GM19467 (cell line): ENCODE results near the gene ADAMTS7.
"Not testable (repeated sequence)": the region's sequence is repeated elsewhere in the genome, so short reads cannot be mapped to it uniquely, and the experiment has no call there.

Source experiments
- ATAC-seq: cut with Tn5 transposase; IDR thresholded peaks from one replicate; pipeline ENCODE4 v1.9.1; 2021; ENCODE audit warnings: mild to moderate bottlenecking, moderate library complexity; ENCODE audit not compliant: unreplicated experiment

The ADAMTS7 gene

GRCh38 chr15:78726870-78727551 is 84.3 kb downstream of the ADAMTS7 start:
- no peak for ATAC-seq

DNA sequence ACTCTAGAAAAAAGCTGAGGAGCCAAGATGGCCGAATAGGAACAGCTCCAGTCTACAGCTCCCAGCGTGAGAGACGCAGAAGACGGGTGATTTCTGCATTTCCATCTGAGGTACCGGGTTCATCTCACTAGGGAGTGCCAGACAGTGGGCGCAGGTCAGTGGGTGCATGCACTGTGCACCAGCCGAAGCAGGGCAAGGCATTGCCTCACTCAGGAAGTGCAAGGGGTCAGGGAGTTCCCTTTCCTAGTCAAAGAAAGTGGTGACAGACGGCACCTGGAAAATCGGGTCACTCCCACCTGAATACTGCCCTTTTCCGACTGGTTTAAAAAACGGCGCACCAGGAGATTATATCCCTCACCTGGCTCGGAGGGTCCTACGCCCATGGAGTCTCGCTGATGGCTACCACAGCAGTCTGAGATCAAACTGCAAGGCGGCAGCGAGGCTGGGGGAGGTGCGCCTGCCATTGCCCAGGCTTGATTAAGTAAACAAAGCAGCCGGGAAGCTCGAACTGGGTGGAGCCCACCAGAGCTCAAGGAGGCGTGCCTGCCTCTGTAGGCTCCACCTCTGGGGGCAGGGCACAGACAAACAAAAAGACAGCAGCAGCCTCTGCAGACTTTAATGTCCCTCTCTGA is 91.3 kb downstream of the ADAMTS7 start:
- ATAC-seq, result not testable (repeated sequence)

GRCh38 chr15:78718837-78719236 is 92.4 kb downstream of the ADAMTS7 start:
- no peak for ATAC-seq

DNA sequence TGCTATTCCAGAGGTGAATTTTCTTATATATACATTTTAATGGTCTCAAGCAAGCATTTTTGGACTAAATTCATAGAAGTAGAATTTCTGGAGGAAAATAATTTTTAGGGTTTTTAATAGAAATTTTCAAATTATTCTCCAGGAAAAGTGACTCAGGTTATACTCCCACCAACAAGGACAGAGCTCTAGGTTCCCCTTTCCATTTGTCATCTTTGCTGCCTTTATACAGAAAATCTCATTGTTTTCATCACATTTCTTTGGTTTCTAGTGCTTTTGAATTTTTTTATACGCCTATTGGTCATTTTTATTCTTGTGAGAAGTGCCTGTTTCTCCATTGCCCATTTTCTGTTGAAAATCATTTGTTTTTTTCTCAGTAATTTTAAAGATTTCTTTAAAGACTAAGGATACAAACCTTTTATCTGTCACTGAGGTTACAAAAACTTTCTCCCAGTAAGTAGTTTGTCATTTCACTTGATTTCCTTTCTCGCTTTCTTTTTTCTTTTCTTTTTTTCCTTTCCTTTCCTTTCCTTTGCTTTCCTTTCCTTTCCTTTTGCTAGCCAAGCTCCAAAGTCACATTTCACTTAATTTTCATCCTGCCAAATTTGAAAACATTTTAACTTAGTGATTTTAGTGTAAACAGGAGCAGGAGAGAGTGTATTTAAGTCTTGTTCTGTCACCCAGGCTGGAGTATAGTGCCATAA is 93.2 kb downstream of the ADAMTS7 start:
- no peak for ATAC-seq

DNA sequence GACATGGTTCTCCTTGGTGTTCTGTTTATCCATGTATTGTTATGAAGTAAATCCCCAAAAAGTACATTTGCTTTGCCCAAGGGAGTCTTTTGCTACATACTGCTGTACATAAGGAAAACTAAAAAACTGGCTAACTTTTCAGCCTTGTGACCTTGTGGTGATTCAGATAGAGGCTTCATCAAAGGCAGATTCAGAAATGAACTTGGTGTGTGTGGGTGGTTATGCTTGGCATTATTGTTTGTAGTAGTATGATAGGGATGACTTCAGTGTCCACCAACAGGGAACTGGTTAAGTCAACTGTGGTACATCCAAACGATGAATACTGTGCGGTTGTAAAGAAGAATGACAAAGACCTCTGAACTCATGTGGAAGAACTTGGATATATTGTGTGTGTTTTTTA is 94.6 kb downstream of the ADAMTS7 start:
- no peak for ATAC-seq

DNA sequence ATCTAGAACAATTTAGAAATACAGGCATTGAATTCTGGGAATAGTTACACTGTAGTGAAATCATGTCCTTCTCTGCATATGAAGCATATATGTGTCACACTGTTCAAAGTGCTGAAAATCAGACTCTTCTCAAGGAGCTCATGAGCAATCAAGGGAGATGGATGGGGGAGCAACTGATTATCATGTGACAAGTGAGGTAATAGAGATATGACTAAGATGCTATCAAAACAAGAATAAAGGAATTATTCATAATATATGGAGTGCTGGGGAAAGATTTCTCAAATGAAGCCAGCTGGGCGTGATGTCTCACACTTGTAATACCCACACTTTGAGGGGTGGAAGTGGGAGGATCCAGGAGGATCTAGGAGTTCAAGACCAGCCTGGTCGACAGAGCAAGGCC is 95.3 kb downstream of the ADAMTS7 start:
- ATAC-seq, result no peak

GRCh38 chr15:78715434-78715833 is 95.8 kb downstream of the ADAMTS7 start:
- ATAC-seq, result no peak

- ATAC-seq, result no peak
Measured at GRCh38 chr15:78714890-78715289, 96.4 kb downstream of the ADAMTS7 start.

- ATAC-seq, result no peak
Measured at GRCh38 chr15:78712797-78713515, 98.3 kb downstream of the ADAMTS7 start.

GRCh38 chr15:78711638-78712037 is 99.6 kb downstream of the ADAMTS7 start:
- no peak for ATAC-seq

GRCh38 chr15:78709263-78709882 is 101.9 kb downstream of the ADAMTS7 start:
- peak; percentile 51 for ATAC-seq
